Esophagus muscularis mucosa (tissue), 4 donors: Measurements from ENCODE around the gene PRKAR1B. TPM values are rescaled to one million over a fixed set of nuclear protein-coding genes. Genes with fewer than 3 reads are reported as not detected.

Experiments
- DNase-seq: peaks from one replicate; pipeline ENCODE4 v3.0.0-alpha.2; 2017; ENCODE audit errors: extremely low spot score
- H3K27ac ChIP-seq, 4 donors: fragments of 200-600 bp; sonication (generic); replicated peaks in 1 of 4; 1 replicate in 3 of 4; 2 replicates in 1 of 4; pipeline ENCODE4 v1.5.1; 2016 to 2019; ENCODE audit warnings: mild to moderate bottlenecking in 1 of 4
- H3K27me3 ChIP-seq, 4 donors: fragments of 200-600 bp; sonication (generic); one replicate each; pipeline versions ENCODE4 v1.5.1 to v1.6.0; 2016 to 2019
- H3K36me3 ChIP-seq, 4 donors: fragments of 200-600 bp; sonication (generic); one replicate each; pipeline ENCODE4 v1.5.1; 2016 to 2019
- H3K4me1 ChIP-seq, 4 donors: fragments of 200-600 bp; sonication (generic); one replicate each; pipeline ENCODE4 v1.5.1; 2016 to 2019
- H3K4me3 ChIP-seq, 4 donors: fragments of 200-600 bp; sonication (generic); 1 replicate in 2 of 4; 2 replicates in 2 of 4; pipeline ENCODE4 v1.5.1; 2016 to 2019; ENCODE audit warnings: mild to moderate bottlenecking in 4 of 4, moderate library complexity in 1 of 4
- H3K9me3 ChIP-seq, 4 donors: fragments of 200-600 bp; sonication (generic); 1 replicate in 3 of 4; 2 replicates in 1 of 4; pipeline ENCODE4 v1.5.1; 2016 to 2019
- CTCF ChIP-seq, 3 experiments: fragments of 200-600 bp in 2 of 3; fragments of 450-650 bp in 1 of 3; sonication (generic) in 2 of 3; IDR thresholded peaks; one replicate each; pipeline ENCODE4 v1.5.1; 2017 to 2019; ENCODE audit warnings: antibody characterized with exemption in 3 of 3, mild to moderate bottlenecking in 2 of 3, moderate library complexity in 1 of 3
- EP300 ChIP-seq: sonication (generic); formaldehyde crosslinking; IDR thresholded peaks from one replicate; pipeline ENCODE4 v1.6.1; 2017; ENCODE audit warnings: antibody characterized with exemption
- POLR2A ChIP-seq: fragments of 450-650 bp; IDR thresholded peaks from one replicate; pipeline ENCODE4 v1.6.1; 2017; ENCODE audit warnings: antibody characterized with exemption, moderate library complexity, mild to moderate bottlenecking, low read depth
- POLR2AphosphoS5 ChIP-seq, 2 donors: sonication (generic); formaldehyde crosslinking; IDR thresholded peaks; one replicate each; pipeline ENCODE4 v1.6.1; 2017; ENCODE audit warnings: antibody characterized with exemption in 2 of 2
- WGBS: methylation state at CpG from one replicate; pipeline ENCODE4 v1.1.5; 2018; 5-methylcytosine and 5-hydroxymethylcytosine counted together
- intact Hi-C: fragments of 100-400 bp; cut with DNase I; formaldehyde crosslinking; loops from one replicate; pipeline ENCODE4 v1.15.1; 2023
- total RNA-seq, 4 donors: library from RNA; depleted of rRNA; stranded (reverse); fragments of >200 nt; gene quantifications; one replicate each; pipeline versions ENCODE4 v1.1.0 to v1.2.1, GENCODE V29; 2016

PRKAR1B gene
- total RNA-seq, 4 donors from 2014 or later: 15.4 to 46.9 (median 31.4) TPM

- peaks cover 0 to 17% (median 9%) of the 10 kb centered on the region in 4 donors for H3K36me3 ChIP-seq
- WGBS: 95% methylated on average over 12 of the region's 12 CpGs
- H3K9me3 ChIP-seq: no peaks in the 10 kb centered on the region
- no peaks in the 10 kb centered on the region for H3K27me3 ChIP-seq
- peak overlapping the region; percentile 73 to 85 (median 78) for H3K27ac ChIP-seq
- peaks cover 39 to 55% (median 51%) of the 10 kb centered on the region in 4 donors for H3K4me1 ChIP-seq
- no peak for DNase-seq
- TF ChIP-seq POLR2AphosphoS5 (IDR thresholded peaks at IDR 0.05) (no peak), EP300 (no peak), POLR2A (no peak), CTCF (IDR thresholded peaks at IDR 0.05) (no peak)
- intact Hi-C loops: no loop called here
- H3K4me3 ChIP-seq: no peak overlapping the region
Observed at GRCh38 chr7:603152-603951, 123.7 kb downstream of the PRKAR1B start.

- H3K4me1 ChIP-seq: peaks cover 39 to 50% (median 46%) of the 10 kb centered on the region in 4 donors
- peaks cover 0 to 17% (median 9%) of the 10 kb centered on the region in 4 donors for H3K36me3 ChIP-seq
- peak overlapping the region; percentile 73 to 85 (median 78) for H3K27ac ChIP-seq
- TF ChIP-seq EP300 (no peak), POLR2A (no peak), CTCF (IDR thresholded peaks at IDR 0.05) (no peak), POLR2AphosphoS5 (IDR thresholded peaks at IDR 0.05) (no peak)
- intact Hi-C loops: no loop called here
- no peaks in the 10 kb centered on the region for H3K27me3 ChIP-seq
- WGBS: 88% methylated on average over 21 of the region's 38 CpGs
- H3K4me3 ChIP-seq: peak overlapping the region; percentile 6 to 33 (median 9)
- DNase-seq: no peak
- H3K9me3 ChIP-seq: no peaks in the 10 kb centered on the region
Observed at GRCh38 chr7:602341-603141, 124.5 kb downstream of the PRKAR1B start.

- no peaks in the 10 kb centered on the region for H3K9me3 ChIP-seq
- peak overlapping the region; percentile 6 to 33 (median 9) for H3K4me3 ChIP-seq
- peaks cover 39 to 50% (median 46%) of the 10 kb centered on the region in 4 donors for H3K4me1 ChIP-seq
- H3K27me3 ChIP-seq: no peaks in the 10 kb centered on the region
- peak overlapping the region; percentile 73 to 85 (median 78) for H3K27ac ChIP-seq
- peaks cover 0 to 17% (median 9%) of the 10 kb centered on the region in 4 donors for H3K36me3 ChIP-seq
- DNase-seq: no peak
- 42% methylated on average over 18 of the region's 39 CpGs for WGBS
- no peak for TF ChIP-seq EP300
- no peak for TF ChIP-seq POLR2A
- TF ChIP-seq CTCF (IDR thresholded peaks at IDR 0.05): no peak
- no peak for TF ChIP-seq POLR2AphosphoS5 (IDR thresholded peaks at IDR 0.05)
- intact Hi-C loops: no loop called here
Observed at GRCh38 chr7:601595-602340, 125.3 kb downstream of the PRKAR1B start.

GRCh38 chr7:601036-601594, 126.0 kb downstream of the PRKAR1B start:
- no peaks in the 10 kb centered on the region for H3K9me3 ChIP-seq
- peaks cover 39 to 50% (median 46%) of the 10 kb centered on the region in 4 donors for H3K4me1 ChIP-seq
- no peaks in the 10 kb centered on the region for H3K27me3 ChIP-seq
- H3K4me3 ChIP-seq: peak overlapping the region; percentile 6 to 33 (median 9)
- intact Hi-C loops: no loop called here
- DNase-seq: no peak
- peak overlapping the region; percentile 73 to 85 (median 78) for H3K27ac ChIP-seq
- WGBS: 67% methylated on average over 12 of the region's 22 CpGs
- H3K36me3 ChIP-seq: peaks cover 0 to 17% (median 9%) of the 10 kb centered on the region in 4 donors
- no peak for TF ChIP-seq CTCF (IDR thresholded peaks at IDR 0.05)
- no peak for TF ChIP-seq EP300
- TF ChIP-seq POLR2AphosphoS5 (IDR thresholded peaks at IDR 0.05): no peak
- no peak for TF ChIP-seq POLR2A
